Neural cell (in vitro differentiated cells): Measurements from ENCODE around the gene ARF1. TPM values are rescaled to one million over a fixed set of nuclear protein-coding genes. Genes with fewer than 3 reads are reported as not detected.

Experiments
- H2AFZ ChIP-seq: fragments of 200-600, 300-800 bp; sonication (generic), shearing (Covaris generic); 2 replicates; pipeline ENCODE4 v1.6.0; 2014; ENCODE audit warnings: low read depth, mild to moderate bottlenecking, antibody characterized with exemption, low read length, moderate library complexity
- H3F3A ChIP-seq: fragments of 200-600 bp; shearing (Covaris generic); 2 replicates; pipeline ENCODE4 v1.6.1; 2016; ENCODE audit warnings: mild to moderate bottlenecking, moderate library complexity, mixed read lengths, antibody characterized with exemption, low read length; ENCODE audit not compliant: insufficient read depth, poor library complexity, severe bottlenecking
- H3K27ac ChIP-seq: fragments of 200-600, 300-800 bp; sonication (generic), shearing (Covaris generic); 2 replicates; pipeline ENCODE4 v1.5.1; 2014; ENCODE audit warnings: mild to moderate bottlenecking, low read length, moderate library complexity
- H3K27me3 ChIP-seq: fragments of 300-800, 200-600 bp; sonication (generic), shearing (Covaris generic); 2 replicates; pipeline ENCODE4 v1.6.0; 2014; ENCODE audit warnings: mild to moderate bottlenecking, low read depth, low read length, moderate library complexity; ENCODE audit not compliant: insufficient read depth
- H3K36me3 ChIP-seq: fragments of 300-800, 200-600 bp; sonication (generic), shearing (Covaris generic); 2 replicates; pipeline ENCODE4 v1.5.1; 2014; ENCODE audit warnings: mild to moderate bottlenecking, antibody characterized with exemption, low read length, moderate library complexity; ENCODE audit not compliant: insufficient read depth
- H3K4me2 ChIP-seq: fragments of 300-800, 200-600 bp; sonication (generic), shearing (Covaris generic); 2 replicates; pipeline ENCODE4 v1.6.0; 2014; ENCODE audit warnings: mild to moderate bottlenecking, low read length
- H3K4me3 ChIP-seq: fragments of 300-800, 200-600 bp; sonication (generic), shearing (Covaris generic); 2 replicates; pipeline ENCODE4 v1.5.1; 2014; ENCODE audit warnings: mild to moderate bottlenecking, low read length, moderate library complexity
- H3K79me2 ChIP-seq: fragments of 200-600 bp; shearing (Covaris generic); replicated peaks from 2 replicates; pipeline ENCODE4 v1.6.0; 2014; ENCODE audit warnings: mild to moderate bottlenecking, low read length, moderate library complexity; ENCODE audit not compliant: insufficient read depth
- H3K9ac ChIP-seq: fragments of 300-800, 200-600 bp; sonication (generic), shearing (Covaris generic); 2 replicates; pipeline ENCODE4 v1.6.1; 2016; ENCODE audit warnings: mild to moderate bottlenecking, low read length, mixed read lengths
- H3K9me2 ChIP-seq: fragments of 200-600 bp; shearing (Covaris generic); 2 replicates; pipeline ENCODE4 v1.6.1; 2016; ENCODE audit warnings: mild to moderate bottlenecking, low read length, mixed read lengths; ENCODE audit not compliant: insufficient read depth
- H3K9me3 ChIP-seq: fragments of 200-600, 300-800 bp; sonication (generic), shearing (Covaris generic); 2 replicates; pipeline ENCODE4 v1.6.1; 2016; ENCODE audit warnings: mild to moderate bottlenecking, mixed run types, low read length, moderate library complexity, mixed read lengths
- H4K20me1 ChIP-seq: fragments of 200-600 bp; shearing (Covaris generic); 2 replicates; pipeline ENCODE4 v1.6.1; 2016; ENCODE audit warnings: mild to moderate bottlenecking, mixed run types; ENCODE audit not compliant: insufficient read depth
- EP300 ChIP-seq: fragments of 450-650 bp; conservative IDR thresholded peaks from 2 replicates; pipeline ENCODE4 v1.6.1; 2014; ENCODE audit warnings: antibody characterized with exemption, mild to moderate bottlenecking, moderate library complexity; ENCODE audit not compliant: poor library complexity, severe bottlenecking
- EZH2 ChIP-seq: fragments of 200-600, 300-800 bp; shearing (Covaris generic), sonication (generic); IDR thresholded peaks from 2 replicates; pipeline ENCODE4 v1.6.1; 2014; ENCODE audit warnings: antibody characterized with exemption, low read length, borderline replicate concordance, mild to moderate bottlenecking; ENCODE audit not compliant: insufficient read depth, poor library complexity, severe bottlenecking
- MXI1 ChIP-seq: fragments of 450-650 bp; conservative IDR thresholded peaks from 2 replicates; pipeline ENCODE4 v1.6.1; 2014; ENCODE audit warnings: antibody characterized with exemption, mild to moderate bottlenecking; ENCODE audit not compliant: poor library complexity, severe bottlenecking
- POLR2AphosphoS5 ChIP-seq: IDR thresholded peaks from 2 replicates; pipeline ENCODE4 v1.6.1; 2012
- RAD21 ChIP-seq: fragments of 450-650 bp; conservative IDR thresholded peaks from 2 replicates; pipeline ENCODE4 v1.6.1; 2014; ENCODE audit warnings: antibody characterized with exemption, mild to moderate bottlenecking, moderate library complexity
- SMC3 ChIP-seq: fragments of 450-650 bp; conservative IDR thresholded peaks from 2 replicates; pipeline ENCODE4 v1.6.1; 2014; ENCODE audit warnings: antibody characterized with exemption, mild to moderate bottlenecking, moderate library complexity; ENCODE audit not compliant: poor library complexity
- TAF1 ChIP-seq: IDR thresholded peaks from 2 replicates; pipeline ENCODE4 v1.6.1; 2012; ENCODE audit warnings: low read depth
- polyA plus RNA-seq: library from polyadenylated mRNA; depleted of rRNA; stranded (reverse); fragments of >200 nt; gene quantifications from 2 replicates; pipeline ENCODE4 v1.2.3, GENCODE V29; 2014
- TF ChIP-seq, protein P1 (sequence below): fragments of 450-650 bp; IDR thresholded peaks from 2 replicates; pipeline ENCODE4 v1.5.1; 2014; ENCODE audit warnings: antibody characterized with exemption, mild to moderate bottlenecking, moderate library complexity; ENCODE audit not compliant: poor library complexity, severe bottlenecking
- TF ChIP-seq, protein P2 (sequence below): IDR thresholded peaks from 2 replicates; pipeline ENCODE4 v1.6.1; 2012; ENCODE audit warnings: borderline replicate concordance

The ARF1 gene
- polyA plus RNA-seq, 1 donor from 2014 or later = 168 TPM

GRCh38 chr1:228139931-228140723 is 57.6 kb downstream of the ARF1 start, which contains the start of gene GUK1:
GUK1 (plus strand) TSS chr1:228140279; CDS start chr1:228140303, 24 bp downstream.
- no peaks in the 10 kb centered on the region for H3K36me3 ChIP-seq
- H3K9me3 ChIP-seq = no peaks in the 10 kb centered on the region
- H3K27ac ChIP-seq = peak within 1 kb of the TSS; percentile 86
- H3K4me3 ChIP-seq = peak within 1 kb of the TSS; percentile 69
- peaks cover 16% of the 10 kb centered on the region for H4K20me1 ChIP-seq
- H2AFZ ChIP-seq = peak within 1 kb of the TSS; percentile 87
- peak; percentile 89 for TF ChIP-seq EP300
- TF ChIP-seq, protein P1, sequence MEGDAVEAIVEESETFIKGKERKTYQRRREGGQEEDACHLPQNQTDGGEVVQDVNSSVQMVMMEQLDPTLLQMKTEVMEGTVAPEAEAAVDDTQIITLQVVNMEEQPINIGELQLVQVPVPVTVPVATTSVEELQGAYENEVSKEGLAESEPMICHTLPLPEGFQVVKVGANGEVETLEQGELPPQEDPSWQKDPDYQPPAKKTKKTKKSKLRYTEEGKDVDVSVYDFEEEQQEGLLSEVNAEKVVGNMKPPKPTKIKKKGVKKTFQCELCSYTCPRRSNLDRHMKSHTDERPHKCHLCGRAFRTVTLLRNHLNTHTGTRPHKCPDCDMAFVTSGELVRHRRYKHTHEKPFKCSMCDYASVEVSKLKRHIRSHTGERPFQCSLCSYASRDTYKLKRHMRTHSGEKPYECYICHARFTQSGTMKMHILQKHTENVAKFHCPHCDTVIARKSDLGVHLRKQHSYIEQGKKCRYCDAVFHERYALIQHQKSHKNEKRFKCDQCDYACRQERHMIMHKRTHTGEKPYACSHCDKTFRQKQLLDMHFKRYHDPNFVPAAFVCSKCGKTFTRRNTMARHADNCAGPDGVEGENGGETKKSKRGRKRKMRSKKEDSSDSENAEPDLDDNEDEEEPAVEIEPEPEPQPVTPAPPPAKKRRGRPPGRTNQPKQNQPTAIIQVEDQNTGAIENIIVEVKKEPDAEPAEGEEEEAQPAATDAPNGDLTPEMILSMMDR = peak; percentile 66
- peak; percentile 17 for TF ChIP-seq RAD21
- peak; percentile 75 for TF ChIP-seq TAF1
- TF ChIP-seq, protein P2, sequence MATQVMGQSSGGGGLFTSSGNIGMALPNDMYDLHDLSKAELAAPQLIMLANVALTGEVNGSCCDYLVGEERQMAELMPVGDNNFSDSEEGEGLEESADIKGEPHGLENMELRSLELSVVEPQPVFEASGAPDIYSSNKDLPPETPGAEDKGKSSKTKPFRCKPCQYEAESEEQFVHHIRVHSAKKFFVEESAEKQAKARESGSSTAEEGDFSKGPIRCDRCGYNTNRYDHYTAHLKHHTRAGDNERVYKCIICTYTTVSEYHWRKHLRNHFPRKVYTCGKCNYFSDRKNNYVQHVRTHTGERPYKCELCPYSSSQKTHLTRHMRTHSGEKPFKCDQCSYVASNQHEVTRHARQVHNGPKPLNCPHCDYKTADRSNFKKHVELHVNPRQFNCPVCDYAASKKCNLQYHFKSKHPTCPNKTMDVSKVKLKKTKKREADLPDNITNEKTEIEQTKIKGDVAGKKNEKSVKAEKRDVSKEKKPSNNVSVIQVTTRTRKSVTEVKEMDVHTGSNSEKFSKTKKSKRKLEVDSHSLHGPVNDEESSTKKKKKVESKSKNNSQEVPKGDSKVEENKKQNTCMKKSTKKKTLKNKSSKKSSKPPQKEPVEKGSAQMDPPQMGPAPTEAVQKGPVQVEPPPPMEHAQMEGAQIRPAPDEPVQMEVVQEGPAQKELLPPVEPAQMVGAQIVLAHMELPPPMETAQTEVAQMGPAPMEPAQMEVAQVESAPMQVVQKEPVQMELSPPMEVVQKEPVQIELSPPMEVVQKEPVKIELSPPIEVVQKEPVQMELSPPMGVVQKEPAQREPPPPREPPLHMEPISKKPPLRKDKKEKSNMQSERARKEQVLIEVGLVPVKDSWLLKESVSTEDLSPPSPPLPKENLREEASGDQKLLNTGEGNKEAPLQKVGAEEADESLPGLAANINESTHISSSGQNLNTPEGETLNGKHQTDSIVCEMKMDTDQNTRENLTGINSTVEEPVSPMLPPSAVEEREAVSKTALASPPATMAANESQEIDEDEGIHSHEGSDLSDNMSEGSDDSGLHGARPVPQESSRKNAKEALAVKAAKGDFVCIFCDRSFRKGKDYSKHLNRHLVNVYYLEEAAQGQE = peak; percentile 89
- peak; percentile 92 for TF ChIP-seq MXI1
- TF ChIP-seq POLR2AphosphoS5 = peak; percentile 91
- no peak for TF ChIP-seq EZH2
- TF ChIP-seq SMC3 = peak; percentile 21
- peaks cover 18% of the 10 kb centered on the region for H3K27me3 ChIP-seq
- H3F3A ChIP-seq = no peaks in the 10 kb centered on the region
- H3K9me2 ChIP-seq = no peaks in the 10 kb centered on the region
- H3K79me2 ChIP-seq = peaks cover 26% of the 10 kb centered on the region
- H3K4me2 ChIP-seq = peak within 1 kb of the TSS; percentile 96
- H3K9ac ChIP-seq = peak within 1 kb of the TSS; percentile 91

- H3F3A ChIP-seq = no peaks in the 10 kb centered on the region
- no peaks in the 10 kb centered on the region for H3K9me2 ChIP-seq
- TF ChIP-seq RAD21 = no peak
- peaks cover 16% of the 10 kb centered on the region for H4K20me1 ChIP-seq
- H3K9ac ChIP-seq = peak overlapping the region; percentile 91
- no peaks in the 10 kb centered on the region for H3K36me3 ChIP-seq
- peaks cover 12% of the 10 kb centered on the region for H3K27me3 ChIP-seq
- H3K4me2 ChIP-seq = peak overlapping the region; percentile 96
- H3K27ac ChIP-seq = peak overlapping the region; percentile 86
- H3K79me2 ChIP-seq = peaks cover 26% of the 10 kb centered on the region
- no peaks in the 10 kb centered on the region for H3K9me3 ChIP-seq
- peak overlapping the region; percentile 69 for H3K4me3 ChIP-seq
- no peak overlapping the region for H2AFZ ChIP-seq
Measured at GRCh38 chr1:228140724-228141225, 58.3 kb downstream of the ARF1 start.
